Measurements from ENCODE around the gene CDH9. TPM values are rescaled to one million over a fixed set of nuclear protein-coding genes. Genes with fewer than 3 reads are reported as not detected.
A peak's percentile ranks its signal among the peaks of the same experiment; 100 is the strongest.

The CDH9 gene
- not detected in 2 replicates for total RNA-seq (2014; rRNA removed; shearing (Covaris generic); ENCODE audit: low replicate concordance)

GRCh38 chr5:27038476-27038875 is at the start of gene CDH9:
Gene CDH9, minus strand, starts transcription at chr5:27038586. Its CDS starts 50,253 bp downstream, at chr5:26988333.
- H3K4me2 ChIP-seq (ENCODE audit: low read depth, low read length, poor library complexity, severe bottlenecking), result no peak within 1 kb of the TSS
- H3K9ac ChIP-seq (ENCODE audit: low read length), result no peak within 1 kb of the TSS
- H2AFZ ChIP-seq (ENCODE audit: low read length), result no peak within 1 kb of the TSS
- DNase-seq, result no peak
- no peaks in the 10 kb centered on the region for H4K20me1 ChIP-seq (ENCODE audit: insufficient read depth, low read depth, low read length)
- H3K27ac ChIP-seq (ENCODE audit: low read length), result no peak within 1 kb of the TSS
- H3K4me1 ChIP-seq (ENCODE audit: low read length), result no peaks in the 10 kb centered on the region
- H3K79me2 ChIP-seq (ENCODE audit: low read length), result no peaks in the 10 kb centered on the region
- H3K4me3 ChIP-seq (ENCODE audit: low read length), result no peak within 1 kb of the TSS
- no peaks in the 10 kb centered on the region for H3K9me2 ChIP-seq (replicated peaks; ENCODE audit: insufficient read depth, low read length)
- H3K27me3 ChIP-seq (ENCODE audit: low read length), result no peaks in the 10 kb centered on the region
- no peaks in the 10 kb centered on the region for H3K9me3 ChIP-seq (ENCODE audit: low read length)
- no peaks in the 10 kb centered on the region for H3K36me3 ChIP-seq (ENCODE audit: insufficient read depth, low read length)

GRCh38 chr5:27087747-27088146 is 49.4 kb upstream of the CDH9 start:
- H3K9me3 ChIP-seq (ENCODE audit: low read length), result peaks cover 3% of the 10 kb centered on the region; the same call in 1 of the 2 replicates
- H3K9ac ChIP-seq (ENCODE audit: low read length), result no peak overlapping the region
- DNase-seq, result no peak
- no peaks in the 10 kb centered on the region for H3K36me3 ChIP-seq (ENCODE audit: insufficient read depth, low read length)
- no peaks in the 10 kb centered on the region for H3K27me3 ChIP-seq (ENCODE audit: low read length)
- H4K20me1 ChIP-seq (ENCODE audit: insufficient read depth, low read depth, low read length), result no peaks in the 10 kb centered on the region
- H3K4me2 ChIP-seq (ENCODE audit: low read depth, low read length, poor library complexity, severe bottlenecking), result no peak overlapping the region
- H3K4me3 ChIP-seq (ENCODE audit: low read length), result no peak overlapping the region
- no peaks in the 10 kb centered on the region for H3K9me2 ChIP-seq (replicated peaks; ENCODE audit: insufficient read depth, low read length)
- H3K27ac ChIP-seq (ENCODE audit: low read length), result no peak overlapping the region
- H3K79me2 ChIP-seq (ENCODE audit: low read length), result no peaks in the 10 kb centered on the region
- no peaks in the 10 kb centered on the region for H3K4me1 ChIP-seq (ENCODE audit: low read length)
- peak overlapping the region; percentile 52 for H2AFZ ChIP-seq (ENCODE audit: low read length)

GRCh38 chr5:27083449-27084415 is 45.3 kb upstream of the CDH9 start:
- Histone ChIP-seq H3K4me1 (ENCODE audit: low read length) (peaks cover 6% of the 10 kb centered on the region; the same call in 1 of the 2 replicates), H3K9me3 (ENCODE audit: low read length) (0 out of 2 replicates have a peak, but pooled peaks cover 3% of the 10 kb centered on the region), H3K79me2 (ENCODE audit: low read length) (no peaks in the 10 kb centered on the region), H3K9me2 (replicated peaks; ENCODE audit: insufficient read depth, low read length) (no peaks in the 10 kb centered on the region), H4K20me1 (ENCODE audit: insufficient read depth, low read depth, low read length) (no peaks in the 10 kb centered on the region), H3K9ac (ENCODE audit: low read length) (no peak overlapping the region), H3K27ac (ENCODE audit: low read length) (no peak overlapping the region), H3K27me3 (ENCODE audit: low read length) (no peaks in the 10 kb centered on the region), H3K36me3 (ENCODE audit: insufficient read depth, low read length) (no peaks in the 10 kb centered on the region), H2AFZ (ENCODE audit: low read length) (0 out of 2 replicates have a peak overlapping the region, but pooled peaks have one; percentile 45), H3K4me3 (ENCODE audit: low read length) (no peak overlapping the region), H3K4me2 (ENCODE audit: low read depth, low read length, poor library complexity, severe bottlenecking) (no peak overlapping the region)
- DNase-seq, result no peak

GRCh38 chr5:27080147-27080546 is 41.8 kb upstream of the CDH9 start:
- DNase-seq, result no peak
- Histone ChIP-seq H3K9me2 (replicated peaks; ENCODE audit: insufficient read depth, low read length) (no peaks in the 10 kb centered on the region), H2AFZ (ENCODE audit: low read length) (no peak overlapping the region), H3K79me2 (ENCODE audit: low read length) (no peaks in the 10 kb centered on the region), H3K4me2 (ENCODE audit: low read depth, low read length, poor library complexity, severe bottlenecking) (no peak overlapping the region), H3K27ac (ENCODE audit: low read length) (no peak overlapping the region), H3K27me3 (ENCODE audit: low read length) (no peaks in the 10 kb centered on the region), H4K20me1 (ENCODE audit: insufficient read depth, low read depth, low read length) (no peaks in the 10 kb centered on the region), H3K4me3 (ENCODE audit: low read length) (no peak overlapping the region), H3K9me3 (ENCODE audit: low read length) (0 out of 2 replicates have a peak, but pooled peaks cover 3% of the 10 kb centered on the region), H3K4me1 (ENCODE audit: low read length) (peaks cover 6% of the 10 kb centered on the region; the same call in 1 of the 2 replicates), H3K36me3 (ENCODE audit: insufficient read depth, low read length) (no peaks in the 10 kb centered on the region), H3K9ac (ENCODE audit: low read length) (no peak overlapping the region)

GRCh38 chr5:27062451-27062850 is 24.1 kb upstream of the CDH9 start:
- Histone ChIP-seq H3K4me2 (ENCODE audit: low read depth, low read length, poor library complexity, severe bottlenecking) (no peak overlapping the region), H3K79me2 (ENCODE audit: low read length) (no peaks in the 10 kb centered on the region), H3K9me2 (replicated peaks; ENCODE audit: insufficient read depth, low read length) (no peaks in the 10 kb centered on the region), H3K27me3 (ENCODE audit: low read length) (no peaks in the 10 kb centered on the region), H3K36me3 (ENCODE audit: insufficient read depth, low read length) (no peaks in the 10 kb centered on the region), H3K4me3 (ENCODE audit: low read length) (no peak overlapping the region), H2AFZ (ENCODE audit: low read length) (no peak overlapping the region), H3K9me3 (ENCODE audit: low read length) (no peaks in the 10 kb centered on the region), H4K20me1 (ENCODE audit: insufficient read depth, low read depth, low read length) (no peaks in the 10 kb centered on the region), H3K4me1 (ENCODE audit: low read length) (peaks cover 3% of the 10 kb centered on the region), H3K27ac (ENCODE audit: low read length) (no peak overlapping the region), H3K9ac (ENCODE audit: low read length) (no peak overlapping the region)
- no peak for DNase-seq

GRCh38 chr5:27048510-27048909 is 10.1 kb upstream of the CDH9 start:
- Histone ChIP-seq H3K9me3 (ENCODE audit: low read length) (peaks cover 4% of the 10 kb centered on the region; the same call in 1 of the 2 replicates), H3K4me3 (ENCODE audit: low read length) (no peak overlapping the region), H3K9ac (ENCODE audit: low read length) (no peak overlapping the region), H4K20me1 (ENCODE audit: insufficient read depth, low read depth, low read length) (no peaks in the 10 kb centered on the region), H3K27me3 (ENCODE audit: low read length) (no peaks in the 10 kb centered on the region), H3K36me3 (ENCODE audit: insufficient read depth, low read length) (no peaks in the 10 kb centered on the region), H3K4me1 (ENCODE audit: low read length) (no peaks in the 10 kb centered on the region), H3K4me2 (ENCODE audit: low read depth, low read length, poor library complexity, severe bottlenecking) (no peak overlapping the region), H3K79me2 (ENCODE audit: low read length) (no peaks in the 10 kb centered on the region), H3K27ac (ENCODE audit: low read length) (no peak overlapping the region), H3K9me2 (replicated peaks; ENCODE audit: insufficient read depth, low read length) (no peaks in the 10 kb centered on the region), H2AFZ (ENCODE audit: low read length) (peak overlapping the region; percentile 45; the same call in 1 of the 2 replicates)
- DNase-seq, result no peak

GRCh38 chr5:27041372-27041771 is 3.0 kb upstream of the CDH9 start:
- H3K4me3 ChIP-seq (ENCODE audit: low read length), result no peak overlapping the region
- DNase-seq, result no peak
- no peak overlapping the region for H3K27ac ChIP-seq (ENCODE audit: low read length)
- H3K4me1 ChIP-seq (ENCODE audit: low read length), result no peaks in the 10 kb centered on the region
- no peaks in the 10 kb centered on the region for H3K9me3 ChIP-seq (ENCODE audit: low read length)
- no peak overlapping the region for H3K4me2 ChIP-seq (ENCODE audit: low read depth, low read length, poor library complexity, severe bottlenecking)
- no peaks in the 10 kb centered on the region for H3K79me2 ChIP-seq (ENCODE audit: low read length)
- H3K36me3 ChIP-seq (ENCODE audit: insufficient read depth, low read length), result no peaks in the 10 kb centered on the region
- H3K9ac ChIP-seq (ENCODE audit: low read length), result no peak overlapping the region
- H2AFZ ChIP-seq (ENCODE audit: low read length), result no peak overlapping the region
- H3K27me3 ChIP-seq (ENCODE audit: low read length), result no peaks in the 10 kb centered on the region
- H4K20me1 ChIP-seq (ENCODE audit: insufficient read depth, low read depth, low read length), result no peaks in the 10 kb centered on the region
- H3K9me2 ChIP-seq (replicated peaks; ENCODE audit: insufficient read depth, low read length), result no peaks in the 10 kb centered on the region

GRCh38 chr5:27034565-27034964 is 3.8 kb downstream of the CDH9 start:
- Histone ChIP-seq H3K9me2 (replicated peaks; ENCODE audit: insufficient read depth, low read length) (no peaks in the 10 kb centered on the region), H4K20me1 (ENCODE audit: insufficient read depth, low read depth, low read length) (no peaks in the 10 kb centered on the region), H3K4me2 (ENCODE audit: low read depth, low read length, poor library complexity, severe bottlenecking) (no peak overlapping the region), H3K27ac (ENCODE audit: low read length) (no peak overlapping the region), H3K9me3 (ENCODE audit: low read length) (peaks cover 2% of the 10 kb centered on the region; the same call in 1 of the 2 replicates), H3K9ac (ENCODE audit: low read length) (no peak overlapping the region), H3K36me3 (ENCODE audit: insufficient read depth, low read length) (no peaks in the 10 kb centered on the region), H3K79me2 (ENCODE audit: low read length) (no peaks in the 10 kb centered on the region), H3K4me3 (ENCODE audit: low read length) (no peak overlapping the region), H3K27me3 (ENCODE audit: low read length) (no peaks in the 10 kb centered on the region), H3K4me1 (ENCODE audit: low read length) (no peaks in the 10 kb centered on the region), H2AFZ (ENCODE audit: low read length) (no peak overlapping the region)
- DNase-seq, result no peak
